GM18526 (cell line): Measurements from ENCODE around the gene MDN1.

Source experiments
- POLR2A ChIP-seq: IDR thresholded peaks from 3 replicates; pipeline ENCODE4 v1.6.1; 2011; ENCODE audit not compliant: insufficient read length; ENCODE audit errors: extremely low read depth

The MDN1 gene

DNA sequence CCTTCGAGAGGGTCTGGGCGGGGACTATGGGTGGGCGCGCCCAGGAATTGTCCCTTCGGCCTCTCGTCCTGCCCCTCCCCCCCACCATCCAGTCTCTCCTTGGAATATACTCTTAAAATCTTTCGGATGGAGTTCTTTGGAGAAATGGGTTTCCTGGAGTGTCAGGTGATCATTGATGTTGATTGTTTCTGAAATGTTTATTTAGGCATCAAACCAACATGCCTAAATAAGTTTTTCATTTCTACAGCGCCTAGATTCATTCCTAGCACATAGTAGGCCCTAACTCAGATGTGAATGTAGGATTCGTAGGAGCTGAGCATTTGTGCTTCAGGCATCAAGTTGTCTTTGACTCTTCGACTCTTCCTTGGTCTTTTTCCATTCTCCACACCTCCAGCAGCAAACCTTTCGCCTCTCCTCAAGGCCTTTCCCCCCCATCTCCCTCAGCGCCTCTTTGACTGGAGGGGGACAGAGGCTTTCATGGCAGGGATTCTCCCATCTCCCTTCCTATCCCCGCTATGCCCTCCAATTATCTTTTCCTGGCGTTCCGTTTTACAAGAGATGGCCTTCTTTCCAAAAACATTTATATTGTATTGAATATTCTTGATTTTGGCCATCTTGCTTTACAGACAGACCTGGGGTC, 10.7 kb upstream of the MDN1 start:
- TF ChIP-seq POLR2A: no peak

DNA sequence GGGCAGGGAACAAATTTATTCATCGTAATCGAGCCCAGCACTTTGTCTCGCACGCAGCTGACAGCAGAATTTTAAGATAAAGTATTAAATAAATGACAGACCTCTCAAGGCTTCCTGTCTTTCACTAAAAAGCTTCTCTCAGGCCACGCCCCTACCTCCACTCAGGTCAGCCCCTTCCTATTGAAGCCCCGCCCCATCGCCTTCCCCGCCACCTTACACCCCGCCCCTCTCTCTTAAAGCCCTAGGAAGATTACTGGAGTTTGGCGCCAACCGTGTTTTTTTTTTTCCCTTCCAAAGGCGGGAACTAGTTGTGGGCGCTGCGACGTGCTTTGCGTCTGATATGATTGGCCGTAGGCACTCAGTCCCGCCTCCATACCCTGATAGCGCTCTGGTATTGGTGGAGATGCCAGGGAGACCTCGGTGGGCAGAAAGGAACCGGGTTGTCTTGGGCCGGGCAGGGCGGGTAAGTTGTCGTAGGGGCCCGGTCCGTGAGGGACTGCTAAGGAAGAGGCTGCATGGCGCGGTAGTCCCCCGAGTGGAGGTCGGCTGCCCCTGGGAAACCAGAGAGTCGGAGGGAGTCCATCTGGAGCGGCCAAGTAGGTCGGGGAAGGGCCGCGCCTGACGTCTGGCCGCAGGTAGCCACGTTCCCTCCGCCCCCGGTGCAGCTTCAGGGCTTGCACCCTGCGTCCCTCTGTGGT, 10.0 kb upstream of the MDN1 start, which contains the start of gene CASP8AP2:
Gene CASP8AP2 (plus strand): TSS at position 409 of the 698 bp plus-strand sequence.
- peak; percentile 78 for TF ChIP-seq POLR2A

DNA sequence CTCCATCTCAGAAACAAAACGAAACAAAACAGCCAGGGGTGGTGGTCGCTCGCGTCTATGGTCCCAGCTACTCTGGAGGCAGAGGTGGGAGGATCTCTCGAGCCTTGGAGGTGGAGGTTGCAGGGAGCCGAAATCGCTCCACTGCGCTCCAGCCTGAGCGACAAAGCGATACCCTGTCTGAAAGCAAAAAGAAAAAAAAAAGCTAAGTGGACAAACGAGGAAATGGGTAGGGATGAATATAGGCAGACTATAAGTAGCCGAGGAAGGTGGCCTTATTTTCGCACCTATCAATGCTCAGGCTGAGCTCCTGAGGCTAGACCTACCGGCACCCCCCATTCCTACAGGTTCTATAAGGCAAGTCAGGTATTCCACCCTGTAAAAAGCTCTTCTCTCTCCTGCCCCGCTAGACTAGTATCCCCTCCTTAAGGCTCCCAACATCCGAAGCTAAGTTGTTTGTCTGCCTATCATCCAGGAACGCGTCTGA, 9.4 kb upstream of the MDN1 start:
- no peak for TF ChIP-seq POLR2A

DNA sequence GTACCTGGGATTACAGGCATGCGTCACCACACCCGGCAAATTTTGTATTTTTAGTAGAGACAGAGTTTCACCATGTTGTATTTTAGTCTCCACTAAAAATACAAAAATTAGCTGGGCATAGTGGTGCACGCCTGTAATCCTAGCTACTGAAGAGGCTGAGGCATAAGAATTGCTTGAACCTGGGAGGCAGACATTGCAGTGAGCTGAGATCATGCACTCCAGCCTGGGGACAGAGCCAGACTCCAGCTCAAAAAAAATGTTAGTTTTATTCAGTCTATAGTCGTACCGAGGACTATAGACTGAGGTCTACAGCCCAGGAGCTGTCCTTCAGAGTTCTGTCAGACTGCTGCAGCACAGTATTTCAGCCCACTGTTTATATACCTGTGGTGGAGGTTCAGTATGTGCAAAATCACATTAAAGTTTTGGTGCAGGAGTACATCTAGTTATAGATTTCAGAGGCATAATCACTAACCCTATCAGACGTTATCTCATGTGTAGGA, 6.5 kb upstream of the MDN1 start:
- no peak for TF ChIP-seq POLR2A

DNA sequence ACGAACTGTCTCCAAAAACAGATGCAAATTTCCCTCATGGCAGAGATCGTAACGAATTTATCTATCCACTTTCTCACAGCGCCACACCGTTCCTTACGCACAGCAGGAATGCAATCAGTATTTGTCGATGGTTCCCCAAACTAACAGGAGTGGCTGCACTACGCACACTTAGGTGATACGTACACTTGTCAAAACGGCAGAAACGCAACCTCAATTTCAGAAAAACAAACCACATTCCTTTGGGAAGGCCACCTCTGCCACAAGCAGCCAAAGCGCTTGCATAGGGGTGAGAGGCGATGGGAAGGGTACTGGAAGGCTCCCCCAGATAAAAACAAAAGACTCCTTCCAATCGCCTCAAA, 638 bp downstream of the MDN1 start:
- TF ChIP-seq POLR2A: no peak

DNA sequence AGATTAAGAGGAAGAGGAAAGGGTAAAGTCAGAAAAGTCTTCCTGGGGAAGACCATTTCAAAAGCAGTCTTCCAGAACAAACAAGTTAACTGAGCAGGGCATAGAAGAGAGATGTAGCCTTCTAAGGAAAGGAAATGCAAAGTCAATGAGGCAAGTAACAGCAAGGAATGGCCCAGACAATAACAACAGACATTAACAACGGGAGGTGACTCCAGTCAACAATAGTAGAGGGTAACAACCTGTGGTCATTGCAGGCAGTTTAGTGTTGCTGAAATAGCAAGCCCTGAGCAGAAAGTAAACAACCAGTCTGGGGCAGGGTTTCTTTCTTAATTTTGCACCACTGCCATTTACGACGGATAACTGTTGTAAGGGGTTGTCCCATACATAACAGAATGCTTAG, 2.1 kb downstream of the MDN1 start:
- no peak for TF ChIP-seq POLR2A

DNA sequence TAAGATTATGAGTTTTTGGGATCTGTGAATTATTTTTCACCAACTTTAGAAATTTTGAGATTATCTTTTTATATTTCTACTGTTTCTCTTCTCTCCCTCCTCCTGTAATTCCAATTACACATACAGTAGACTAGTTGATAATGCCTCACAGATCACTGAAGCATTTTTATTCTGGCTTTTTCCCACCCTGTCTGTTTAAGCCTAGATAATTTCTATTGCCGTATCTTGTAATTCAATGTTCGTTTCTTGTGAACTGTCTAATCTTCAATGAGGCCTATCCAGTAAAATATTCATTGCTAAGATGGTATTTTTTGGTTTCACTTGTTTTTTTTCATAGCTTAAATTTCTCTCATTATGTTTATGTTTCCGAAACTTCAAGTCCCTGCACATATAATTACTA, 12.0 kb downstream of the MDN1 start:
- TF ChIP-seq POLR2A: no peak

DNA sequence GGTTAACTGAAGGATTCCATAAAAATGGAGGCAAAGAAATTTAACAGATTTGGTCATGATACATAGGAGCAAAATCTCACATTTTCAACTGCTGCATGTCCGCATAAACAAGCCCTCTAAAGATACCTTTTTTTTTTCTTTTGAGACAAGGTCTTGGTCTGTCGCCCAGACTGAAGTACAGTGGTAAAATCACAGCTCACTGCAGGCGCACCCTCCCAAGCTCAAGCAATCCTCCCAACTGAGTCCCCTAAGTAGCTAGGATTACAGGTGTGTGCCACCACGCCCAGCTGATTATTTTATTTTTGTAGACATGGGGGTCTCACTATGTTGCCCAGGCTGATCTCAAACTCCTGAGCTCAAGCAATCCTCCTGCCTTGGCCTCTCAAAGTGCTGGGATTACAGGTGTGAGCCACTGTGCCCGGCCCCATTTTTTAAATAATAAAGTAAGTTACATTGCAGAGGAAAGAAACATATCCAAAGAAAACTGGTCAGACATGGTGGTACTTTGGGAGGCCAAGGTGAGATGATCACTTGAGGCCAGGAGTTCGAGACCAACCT, 13.7 kb downstream of the MDN1 start:
- TF ChIP-seq POLR2A: no peak

DNA sequence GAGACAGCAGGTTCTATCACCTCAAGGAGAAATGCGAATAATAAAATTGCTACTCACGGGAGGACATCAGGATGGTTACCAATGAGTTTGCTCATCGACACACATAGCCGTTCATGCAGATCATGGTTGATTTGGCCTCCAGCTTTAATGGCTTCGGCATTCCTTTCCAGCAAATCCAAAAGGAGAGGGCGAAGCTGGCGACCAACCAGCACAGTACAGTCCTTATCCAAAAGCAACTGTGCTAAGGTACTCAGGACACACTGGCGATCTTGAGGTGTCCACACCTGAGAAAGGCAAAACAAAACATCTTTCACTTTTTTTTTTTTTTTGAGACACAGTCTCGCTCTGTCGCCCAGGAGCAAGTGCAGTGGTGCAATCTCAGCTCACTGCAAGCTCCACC, 16.3 kb downstream of the MDN1 start:
- no peak for TF ChIP-seq POLR2A

DNA sequence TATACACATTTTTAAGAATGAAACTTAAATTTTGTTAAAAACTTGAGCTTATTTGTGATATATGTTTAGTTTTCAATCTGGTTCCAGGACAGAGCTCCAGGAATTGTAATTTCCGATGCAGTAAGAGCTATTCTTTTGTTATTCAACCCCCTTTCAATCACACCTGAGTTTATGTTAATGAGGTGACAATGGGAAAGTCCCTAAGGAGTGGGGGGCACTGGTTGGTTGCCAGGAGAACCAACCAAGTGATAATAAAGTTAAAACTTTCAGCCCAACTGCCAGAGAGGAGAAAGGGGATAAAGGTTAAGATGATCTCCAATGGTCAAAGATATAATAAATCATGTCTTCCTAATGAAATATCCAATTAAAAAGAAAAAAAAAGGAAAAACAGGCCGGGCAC, 19.8 kb downstream of the MDN1 start:
- no peak for TF ChIP-seq POLR2A

DNA sequence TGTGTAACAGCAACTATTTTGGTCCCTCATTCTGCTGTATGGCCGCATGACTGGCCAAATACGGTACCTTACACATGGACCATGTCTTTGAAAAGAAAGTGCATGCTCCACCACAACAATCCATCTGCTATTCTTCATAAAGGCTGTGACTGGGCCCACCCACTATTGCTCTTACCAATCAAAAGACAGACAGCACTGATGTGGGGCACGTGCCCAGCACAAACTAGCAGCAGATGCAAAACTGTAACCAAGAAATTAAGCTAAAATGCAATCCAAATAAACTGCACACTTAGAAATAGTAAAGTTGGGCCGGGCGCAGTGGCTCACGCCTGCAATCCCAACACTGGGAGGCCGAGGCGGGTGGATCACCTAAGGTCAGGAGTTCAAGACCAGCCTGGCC, 20.5 kb downstream of the MDN1 start:
- TF ChIP-seq POLR2A: no peak

DNA sequence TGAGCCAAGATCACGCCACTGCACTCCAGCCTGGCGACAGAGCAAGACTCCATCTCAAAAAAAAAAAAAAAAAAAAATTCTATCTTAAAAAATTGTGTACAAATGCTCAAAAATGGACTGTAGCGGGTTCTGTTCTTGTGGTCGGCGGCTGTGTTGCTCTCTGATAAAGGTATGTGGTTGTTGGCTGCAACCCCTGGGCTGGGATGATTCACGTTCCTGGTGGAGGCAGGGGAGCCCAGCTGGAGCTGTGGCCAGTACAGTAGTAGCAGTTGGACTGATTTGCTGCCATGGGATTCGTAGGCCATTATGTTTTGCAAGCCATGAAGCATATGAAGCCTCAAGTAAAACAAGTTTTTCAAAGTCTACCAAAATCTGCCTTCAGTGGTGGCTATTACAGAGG, 22.3 kb downstream of the MDN1 start:
- no peak for TF ChIP-seq POLR2A

DNA sequence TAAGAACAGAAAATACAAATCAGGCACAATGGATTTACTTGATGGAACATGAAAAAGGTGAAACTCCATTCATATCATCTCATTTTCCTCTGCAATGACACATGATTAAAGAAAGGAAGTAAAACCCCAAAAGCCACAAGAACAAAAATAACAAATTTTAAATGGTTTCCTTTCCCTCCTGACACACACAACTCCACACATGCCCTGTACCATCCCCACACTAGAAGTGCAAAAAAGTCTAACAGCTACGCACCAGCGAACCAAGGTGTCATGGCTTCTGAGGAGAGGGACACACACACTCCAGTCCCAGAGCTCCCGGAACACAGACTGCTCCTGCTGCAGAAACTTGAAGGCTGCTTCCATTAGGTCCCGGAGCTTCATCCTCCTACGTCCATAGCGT, 25.3 kb downstream of the MDN1 start:
- TF ChIP-seq POLR2A: no peak

DNA sequence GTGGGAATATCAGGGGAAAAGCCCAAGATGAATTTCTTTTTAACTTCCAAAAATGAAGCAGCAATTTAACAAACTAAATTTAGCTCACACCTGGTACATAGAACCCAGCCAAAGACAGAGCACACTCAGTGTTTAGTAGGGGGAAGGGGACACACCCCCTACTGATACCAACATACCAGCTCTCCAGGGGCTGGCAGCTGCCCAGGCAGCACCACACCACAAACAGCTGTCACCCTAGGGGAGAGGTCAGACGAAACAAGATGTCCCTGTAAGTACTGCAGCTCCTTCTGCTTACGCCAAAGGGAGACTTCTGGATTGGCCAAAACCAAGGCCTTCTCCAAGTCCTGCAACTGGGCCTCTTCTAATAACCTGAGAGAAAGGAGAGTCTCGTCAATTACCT, 26.0 kb downstream of the MDN1 start:
- TF ChIP-seq POLR2A: no peak

DNA sequence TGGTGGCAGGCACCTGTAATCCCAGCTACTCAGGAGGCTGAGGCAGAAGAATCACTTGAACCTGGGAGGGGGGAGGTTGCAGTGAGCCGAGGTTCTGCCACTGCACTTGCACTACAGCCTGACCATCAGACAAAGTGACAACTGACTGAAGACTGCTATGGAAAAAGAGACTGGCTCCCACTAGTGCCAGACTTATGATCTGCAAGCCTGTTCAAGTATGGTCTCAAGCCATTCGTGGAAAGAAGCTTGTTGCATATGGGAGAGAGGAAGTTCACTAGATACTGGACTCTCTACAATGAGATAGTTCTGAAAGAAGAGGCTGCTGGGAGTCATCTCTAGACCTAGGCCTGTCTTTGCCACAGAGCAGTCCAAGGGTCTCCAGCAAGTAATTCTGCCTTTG, 26.7 kb downstream of the MDN1 start:
- no peak for TF ChIP-seq POLR2A

DNA sequence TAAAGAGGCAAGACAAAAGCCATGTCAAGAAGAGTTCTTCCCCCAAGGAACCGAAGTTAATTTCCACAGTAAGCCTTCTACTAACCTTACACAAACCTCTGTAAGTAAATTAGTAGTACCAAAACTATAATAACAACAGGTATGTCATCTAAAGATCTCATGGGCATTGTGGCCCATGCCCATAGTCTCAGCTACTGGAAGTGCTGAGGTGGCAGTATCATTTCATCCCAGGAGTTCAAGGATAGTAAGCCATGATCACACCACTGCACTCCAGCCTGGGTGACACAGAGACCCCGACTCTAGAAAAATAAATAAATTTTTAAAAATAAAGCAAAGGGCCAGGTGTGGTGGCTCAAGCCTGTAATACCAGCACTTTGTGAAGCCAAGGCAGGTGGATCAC, 29.2 kb downstream of the MDN1 start:
- TF ChIP-seq POLR2A: no peak
